ENCODE data around the gene CUL4A.

DNA sequence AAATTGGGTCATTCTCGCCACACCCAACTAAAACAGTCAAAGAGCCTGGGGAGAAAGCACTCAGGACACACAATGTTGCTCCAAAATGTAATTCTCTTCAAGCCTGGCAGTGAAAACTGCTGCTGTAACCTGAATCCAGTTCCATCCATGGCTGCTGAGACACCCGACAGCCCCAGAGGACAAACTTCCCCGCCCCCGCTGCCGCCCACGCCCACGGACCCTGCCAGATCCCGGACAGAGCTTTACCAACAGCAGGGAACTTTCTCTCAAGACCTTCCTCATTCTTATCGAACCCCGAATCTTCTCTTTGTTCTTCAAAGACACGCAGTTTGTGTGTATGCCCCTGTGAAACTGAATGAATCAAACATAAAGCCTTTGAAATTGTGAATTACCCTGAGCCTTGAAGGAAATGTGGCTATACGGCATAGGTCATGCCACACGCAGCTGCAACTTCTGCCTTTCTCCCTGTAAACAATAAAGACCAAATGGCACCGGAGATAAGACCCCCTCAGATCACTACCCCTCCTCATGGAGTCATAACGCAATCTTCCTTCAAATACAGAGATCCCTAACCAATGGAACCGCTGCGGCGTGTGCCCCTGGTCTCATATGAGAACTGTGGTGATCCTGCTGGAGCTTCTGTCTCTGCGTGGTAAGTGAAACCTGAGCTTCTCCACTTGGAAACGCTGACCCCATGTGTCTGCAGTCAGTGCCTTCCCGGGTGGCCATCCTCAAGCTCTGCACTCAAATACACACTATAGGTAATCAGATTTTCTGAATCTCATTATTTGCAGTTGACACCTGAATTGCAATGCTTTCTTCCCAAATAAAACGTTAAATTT, 82.8 kb downstream of the CUL4A start:
- no peak for TF ChIP-seq ZC3H10 (CRISPR knock-in tag; IDR thresholded peaks at IDR 0.05)
- no peak for TF ChIP-seq TCF4 (CRISPR knock-in tag; IDR thresholded peaks at IDR 0.05; ENCODE audit: borderline replicate concordance)
- no peak for TF ChIP-seq RARB (CRISPR knock-in tag; IDR thresholded peaks at IDR 0.05)
- no peak for TF ChIP-seq ZFP3 (CRISPR knock-in tag; IDR thresholded peaks at IDR 0.05)
- TF ChIP-seq, protein P1, sequence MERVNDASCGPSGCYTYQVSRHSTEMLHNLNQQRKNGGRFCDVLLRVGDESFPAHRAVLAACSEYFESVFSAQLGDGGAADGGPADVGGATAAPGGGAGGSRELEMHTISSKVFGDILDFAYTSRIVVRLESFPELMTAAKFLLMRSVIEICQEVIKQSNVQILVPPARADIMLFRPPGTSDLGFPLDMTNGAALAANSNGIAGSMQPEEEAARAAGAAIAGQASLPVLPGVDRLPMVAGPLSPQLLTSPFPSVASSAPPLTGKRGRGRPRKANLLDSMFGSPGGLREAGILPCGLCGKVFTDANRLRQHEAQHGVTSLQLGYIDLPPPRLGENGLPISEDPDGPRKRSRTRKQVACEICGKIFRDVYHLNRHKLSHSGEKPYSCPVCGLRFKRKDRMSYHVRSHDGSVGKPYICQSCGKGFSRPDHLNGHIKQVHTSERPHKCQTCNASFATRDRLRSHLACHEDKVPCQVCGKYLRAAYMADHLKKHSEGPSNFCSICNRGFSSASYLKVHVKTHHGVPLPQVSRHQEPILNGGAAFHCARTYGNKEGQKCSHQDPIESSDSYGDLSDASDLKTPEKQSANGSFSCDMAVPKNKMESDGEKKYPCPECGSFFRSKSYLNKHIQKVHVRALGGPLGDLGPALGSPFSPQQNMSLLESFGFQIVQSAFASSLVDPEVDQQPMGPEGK (CRISPR knock-in tag; IDR thresholded peaks at IDR 0.05; ENCODE audit: borderline replicate concordance), result no peak
- TF ChIP-seq TOX (CRISPR knock-in tag; IDR thresholded peaks at IDR 0.05; ENCODE audit: borderline replicate concordance), result no peak
- no peak for TF ChIP-seq PPARA (CRISPR knock-in tag; IDR thresholded peaks at IDR 0.05; ENCODE audit: borderline replicate concordance)
- no peak for TF ChIP-seq BACH2 (CRISPR knock-in tag; IDR thresholded peaks at IDR 0.05; ENCODE audit: borderline replicate concordance)
- TF ChIP-seq SNAI2 (CRISPR knock-in tag; IDR thresholded peaks at IDR 0.05), result no peak
- TF ChIP-seq ZNF70 (CRISPR knock-in tag; IDR thresholded peaks at IDR 0.05), result no peak
- TF ChIP-seq ESRRG (CRISPR knock-in tag; IDR thresholded peaks at IDR 0.05), result no peak

All from SK-N-SH treated with all-trans-retinoic acid at 6 μM for 48 hours (cell line).